ENCODE measurements around the gene RUSF1.
"Not testable (repeated sequence)": the region's sequence is repeated elsewhere in the genome, so short reads cannot be mapped to it uniquely, and the experiment has no call there.

The RUSF1 gene

GRCh38 chr16:31453255-31454204 is 54.7 kb downstream of the RUSF1 start:
- Histone ChIP-seq H3K4me3 (no peak overlapping the region), H3K36me3 (replicated peaks) (peaks cover 5% of the 10 kb centered on the region), H3K4me1 (peaks cover 54% of the 10 kb centered on the region), H3K27me3 (ENCODE audit: low read depth) (no peaks in the 10 kb centered on the region), H3K9me3 (peaks cover 2% of the 10 kb centered on the region; the same call in 1 of the 2 replicates)
- in situ Hi-C loops (cut with MboI; ENCODE audit: low sequenced_read_pairs), result loop anchor here (10.0 kb wide), 1 partner anchor 421 kb away; the partner anchor contains the start of gene ZNF267
- peak; percentile 65 to 81 for DNase-seq (ENCODE audit: low spot score in 2 of 2)

- H3K36me3 ChIP-seq (replicated peaks), result peaks cover 2% of the 10 kb centered on the region
- H3K4me1 ChIP-seq, result peaks cover 46% of the 10 kb centered on the region
- no peak overlapping the region for H3K4me3 ChIP-seq
- H3K9me3 ChIP-seq, result no peaks in the 10 kb centered on the region
- no peaks in the 10 kb centered on the region for H3K27me3 ChIP-seq (ENCODE audit: low read depth)
- peak; percentile 46 to 63 for DNase-seq (ENCODE audit: low spot score in 2 of 2)
- in situ Hi-C loops (cut with MboI; ENCODE audit: low sequenced_read_pairs), result loop anchor here (10.0 kb wide), 1 partner anchor 422 kb away; the partner anchor contains the start of gene ZNF267
Observed at GRCh38 chr16:31452631-31453106, 55.5 kb downstream of the RUSF1 start.

- in situ Hi-C loops (cut with MboI; ENCODE audit: low sequenced_read_pairs), result loop anchor here (10.0 kb wide), 1 partner anchor 423 kb away; the partner anchor contains the start of gene ZNF267
- Histone ChIP-seq H3K4me1 (peaks cover 43% of the 10 kb centered on the region), H3K4me3 (no peak overlapping the region), H3K36me3 (replicated peaks) (no peaks in the 10 kb centered on the region; the same call in 1 of the 2 replicates), H3K27me3 (ENCODE audit: low read depth) (no peaks in the 10 kb centered on the region), H3K9me3 (peaks cover 2% of the 10 kb centered on the region; the same call in 1 of the 2 replicates)
- DNase-seq (ENCODE audit: low spot score in 2 of 2), result peak; percentile 73 to 84
Observed at GRCh38 chr16:31451681-31452351, 56.4 kb downstream of the RUSF1 start.

- no peaks in the 10 kb centered on the region for H3K27me3 ChIP-seq (ENCODE audit: low read depth)
- no peaks in the 10 kb centered on the region for H3K36me3 ChIP-seq (replicated peaks)
- peaks cover 2% of the 10 kb centered on the region; the same call in 1 of the 2 replicates for H3K9me3 ChIP-seq
- H3K4me3 ChIP-seq, result no peak overlapping the region
- peaks cover 43% of the 10 kb centered on the region for H3K4me1 ChIP-seq
- DNase-seq (ENCODE audit: low spot score in 2 of 2), result no peak
- in situ Hi-C loops (cut with MboI; ENCODE audit: low sequenced_read_pairs), result loop anchor here (10.0 kb wide), 1 partner anchor 424 kb away; the partner anchor contains the start of gene ZNF267
Observed at GRCh38 chr16:31451201-31451600, 57.0 kb downstream of the RUSF1 start.

- H3K36me3 ChIP-seq (replicated peaks); H3K4me3 ChIP-seq; DNase-seq (ENCODE audit: low spot score in 2 of 2); H3K27me3 ChIP-seq (ENCODE audit: low read depth); H3K4me1 ChIP-seq; H3K9me3 ChIP-seq: not testable (repeated sequence)
- in situ Hi-C loops (cut with MboI; ENCODE audit: low sequenced_read_pairs), result loop anchor here (10.0 kb wide), 1 partner anchor 451 kb away; no protein-coding TSS in a partner anchor
Observed at GRCh38 chr16:31445931-31446330, 62.3 kb downstream of the RUSF1 start.

GRCh38 chr16:31441956-31442355 is 66.2 kb downstream of the RUSF1 start:
- Histone ChIP-seq H3K27me3 (ENCODE audit: low read depth) (no peaks in the 10 kb centered on the region), H3K36me3 (replicated peaks) (no peaks in the 10 kb centered on the region), H3K9me3 (peaks cover under 1% of the 10 kb centered on the region; the same call in 1 of the 2 replicates), H3K4me3 (peak overlapping the region; percentile 56; the same call in 1 of the 2 replicates), H3K4me1 (peaks cover 4% of the 10 kb centered on the region; the same call in 1 of the 2 replicates)
- DNase-seq (ENCODE audit: low spot score in 2 of 2), result no peak
- in situ Hi-C loops (cut with MboI; ENCODE audit: low sequenced_read_pairs), result loop anchor here (10.0 kb wide), 1 partner anchor 447 kb away; no protein-coding TSS in a partner anchor

GRCh38 chr16:31440516-31441184 is 67.5 kb downstream of the RUSF1 start:
- H3K27me3 ChIP-seq (ENCODE audit: low read depth), result no peaks in the 10 kb centered on the region
- H3K9me3 ChIP-seq, result no peaks in the 10 kb centered on the region
- DNase-seq (ENCODE audit: low spot score in 2 of 2), result no peak
- in situ Hi-C loops (cut with MboI; ENCODE audit: low sequenced_read_pairs), result loop anchor here (10.0 kb wide), 1 partner anchor 446 kb away; no protein-coding TSS in a partner anchor
- no peak overlapping the region for H3K4me3 ChIP-seq
- H3K4me1 ChIP-seq, result peaks cover 4% of the 10 kb centered on the region; the same call in 1 of the 2 replicates
- no peaks in the 10 kb centered on the region for H3K36me3 ChIP-seq (replicated peaks)

- Histone ChIP-seq H3K36me3 (replicated peaks) (no peaks in the 10 kb centered on the region), H3K4me1 (peaks cover 4% of the 10 kb centered on the region; the same call in 1 of the 2 replicates), H3K27me3 (ENCODE audit: low read depth) (no peaks in the 10 kb centered on the region), H3K4me3 (no peak overlapping the region), H3K9me3 (no peaks in the 10 kb centered on the region)
- in situ Hi-C loops (cut with MboI; ENCODE audit: low sequenced_read_pairs), result no loop called here
- DNase-seq (ENCODE audit: low spot score in 2 of 2), result no peak
Observed at GRCh38 chr16:31439519-31439918, 68.7 kb downstream of the RUSF1 start.

All from HAP-1 (cell line).